Measurements from ENCODE around the gene SIN3B. TPM values are rescaled to one million over a fixed set of nuclear protein-coding genes. Genes with fewer than 3 reads are reported as not detected.
A peak's percentile ranks its signal among the peaks of the same experiment; 100 is the strongest.

The SIN3B gene
- total RNA-seq, 1 donor = 19.1 TPM

GRCh38 chr19:16836115-16837034, 7.2 kb downstream of the SIN3B start:
- no peak overlapping the region for H3K4me3 ChIP-seq (ENCODE audit: low read depth, low read length)
- DNase-seq (ENCODE audit: low read depth) = peak; percentile 19
- no peak for TF ChIP-seq CTCF (IDR thresholded peaks at IDR 0.05; ENCODE audit: insufficient read depth, low read length)

GRCh38 chr19:16837035-16837362, 7.8 kb downstream of the SIN3B start:
- H3K4me3 ChIP-seq (ENCODE audit: low read depth, low read length) = no peak overlapping the region
- DNase-seq (ENCODE audit: low read depth) = no peak
- TF ChIP-seq CTCF (IDR thresholded peaks at IDR 0.05; ENCODE audit: insufficient read depth, low read length) = no peak

- TF ChIP-seq CTCF (IDR thresholded peaks at IDR 0.05; ENCODE audit: insufficient read depth, low read length) = no peak
Observed at GRCh38 chr19:16841391-16841926, 12.3 kb downstream of the SIN3B start.

GRCh38 chr19:16846901-16847300, 17.7 kb downstream of the SIN3B start:
- no peak for TF ChIP-seq CTCF (IDR thresholded peaks at IDR 0.05; ENCODE audit: insufficient read depth, low read length)
- H3K4me3 ChIP-seq (ENCODE audit: low read depth, low read length) = no peak overlapping the region
- DNase-seq (ENCODE audit: low read depth) = no peak

More at GRCh38 chr19:16841391-16841926, 12.3 kb downstream of the SIN3B start:
- no peak overlapping the region for H3K4me3 ChIP-seq (ENCODE audit: low read depth, low read length)
- no peak for DNase-seq (ENCODE audit: low read depth)

GRCh38 chr19:16847430-16847829, 18.2 kb downstream of the SIN3B start:
- H3K4me3 ChIP-seq (ENCODE audit: low read depth, low read length) = no peak overlapping the region
- no peak for TF ChIP-seq CTCF (IDR thresholded peaks at IDR 0.05; ENCODE audit: insufficient read depth, low read length)
- no peak for DNase-seq (ENCODE audit: low read depth)

- TF ChIP-seq CTCF (IDR thresholded peaks at IDR 0.05; ENCODE audit: insufficient read depth, low read length) = no peak
- peak; percentile 21 for DNase-seq (ENCODE audit: low read depth)
- H3K4me3 ChIP-seq (ENCODE audit: low read depth, low read length) = no peak overlapping the region
Observed at GRCh38 chr19:16849168-16849567, 20.0 kb downstream of the SIN3B start.
